Upper lobe of right lung (tissue), 1 donor: ENCODE measurements around the gene GALNT18. TPM values are rescaled to one million over a fixed set of nuclear protein-coding genes. Genes with fewer than 3 reads are reported as not detected.
A peak's percentile ranks its signal among the peaks of the same experiment; 100 is the strongest.

ENCODE experiments used
- ATAC-seq: fragments of 200-7000 bp; cut with Tn5 transposase; one replicate; pipeline ENCODE4 v1.9.1; 2020; ENCODE audit warnings: mild to moderate bottlenecking, moderate library complexity
- DNase-seq: peaks from one replicate; pipeline ENCODE4 v3.0.0-alpha.2; 2020
- H3K27ac ChIP-seq: fragments of 200-600 bp; one replicate; pipeline ENCODE4 v1.8.0; 2022
- H3K27me3 ChIP-seq: fragments of 200-600 bp; one replicate; pipeline ENCODE4 v1.8.0; 2022; ENCODE audit warnings: mild to moderate bottlenecking
- H3K36me3 ChIP-seq: fragments of 200-600 bp; one replicate; pipeline ENCODE4 v1.8.0; 2022
- H3K4me1 ChIP-seq: fragments of 200-600 bp; one replicate; pipeline ENCODE4 v1.8.0; 2022
- H3K4me3 ChIP-seq: fragments of 200-600 bp; one replicate; pipeline ENCODE4 v1.8.0; 2022; ENCODE audit warnings: mild to moderate bottlenecking
- H3K9me3 ChIP-seq: fragments of 200-600 bp; one replicate; pipeline ENCODE4 v1.8.0; 2022
- CTCF ChIP-seq: fragments of 200-600 bp; IDR thresholded peaks from one replicate; pipeline ENCODE4 v1.8.0; 2022; ENCODE audit warnings: antibody characterized with exemption
- intact Hi-C: fragments of 100-400 bp; cut with DNase I; formaldehyde crosslinking; loops from one replicate; pipeline ENCODE4 v1.11.0; 2022
- total RNA-seq: library from RNA; stranded (reverse); fragmentation: NEBNext Ultra II Directional; extraction: Animal tissue kit (Norgen Biotek cat#: 25700); gene quantifications from one replicate; pipeline ENCODE4 v1.2.1, GENCODE V29; 2021
- donor health status: DM: no; HTN: yes; CAD: no; lungs with severe emphysema.

Gene GALNT18
- total RNA-seq, 1 donor from 2014 or later: 55.5 TPM

DNA sequence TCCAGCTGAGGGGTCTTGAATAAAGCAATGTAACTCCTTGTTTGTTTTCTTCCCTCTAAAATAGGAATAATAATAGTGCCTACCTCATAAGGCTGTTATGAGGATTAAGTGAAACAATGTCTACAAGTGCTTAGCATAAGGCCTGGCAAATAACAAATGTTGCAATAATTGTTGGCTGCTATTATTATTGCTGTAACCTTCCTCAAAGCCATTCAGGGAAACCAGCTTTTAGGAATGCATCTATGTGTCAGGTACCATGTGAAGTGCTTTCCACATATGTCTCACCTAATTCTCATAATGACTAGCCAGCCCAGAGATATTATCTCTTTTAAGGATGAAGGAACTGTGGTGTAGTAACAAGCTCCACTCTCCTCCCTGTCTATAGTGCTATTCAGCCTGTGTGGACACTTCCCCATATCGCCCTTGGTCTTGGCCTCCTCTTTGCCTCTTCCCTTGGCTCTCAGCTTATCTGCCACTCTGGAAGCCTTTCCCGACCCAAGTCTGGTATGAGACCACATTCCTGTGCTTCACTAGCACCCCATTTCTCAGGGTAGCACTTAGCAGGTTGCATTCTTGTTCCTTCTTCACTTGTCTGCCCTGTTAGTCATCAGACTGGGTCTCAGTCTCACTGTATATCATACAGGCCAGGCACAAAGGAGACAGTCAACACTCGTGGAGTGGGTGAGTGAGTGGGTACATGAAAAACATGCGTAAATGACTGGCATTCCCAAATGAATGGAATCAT is 292.6 kb downstream of the GALNT18 start:
- Histone ChIP-seq H3K36me3 (peaks cover 5% of the 10 kb centered on the region), H3K9me3 (no peaks in the 10 kb centered on the region), H3K27ac (no peak overlapping the region), H3K27me3 (no peaks in the 10 kb centered on the region), H3K4me1 (no peaks in the 10 kb centered on the region), H3K4me3 (no peak overlapping the region)
- ATAC-seq: peak; percentile 88
- no peak for DNase-seq
- intact Hi-C loops: no loop called here
- TF ChIP-seq CTCF: no peak

- no peaks in the 10 kb centered on the region for H3K36me3 ChIP-seq
- H3K4me1 ChIP-seq: no peaks in the 10 kb centered on the region
- no peaks in the 10 kb centered on the region for H3K27me3 ChIP-seq
- DNase-seq (no peak), ATAC-seq (no peak)
- no peak overlapping the region for H3K27ac ChIP-seq
- H3K4me3 ChIP-seq: no peak overlapping the region
- intact Hi-C loops: no loop called here
- no peaks in the 10 kb centered on the region for H3K9me3 ChIP-seq
- TF ChIP-seq CTCF: no peak
Observed at GRCh38 chr11:11324090-11324489, 297.7 kb downstream of the GALNT18 start.

GRCh38 chr11:11322101-11322500 is 299.7 kb downstream of the GALNT18 start:
- no peak overlapping the region for H3K27ac ChIP-seq
- H3K27me3 ChIP-seq: no peaks in the 10 kb centered on the region
- no peaks in the 10 kb centered on the region for H3K9me3 ChIP-seq
- TF ChIP-seq CTCF: no peak
- ATAC-seq (no peak), DNase-seq (no peak)
- H3K4me3 ChIP-seq: no peak overlapping the region
- intact Hi-C loops: no loop called here
- H3K4me1 ChIP-seq: no peaks in the 10 kb centered on the region
- H3K36me3 ChIP-seq: no peaks in the 10 kb centered on the region

GRCh38 chr11:11320825-11321224 is 301.0 kb downstream of the GALNT18 start:
- Histone ChIP-seq H3K27ac (no peak overlapping the region), H3K36me3 (no peaks in the 10 kb centered on the region), H3K4me3 (no peak overlapping the region), H3K9me3 (no peaks in the 10 kb centered on the region), H3K27me3 (no peaks in the 10 kb centered on the region), H3K4me1 (no peaks in the 10 kb centered on the region)
- TF ChIP-seq CTCF: no peak
- ATAC-seq: no peak
- DNase-seq: no peak
- intact Hi-C loops: no loop called here

GRCh38 chr11:11318961-11319360 is 302.8 kb downstream of the GALNT18 start:
- no peak for TF ChIP-seq CTCF
- DNase-seq: no peak

GRCh38 chr11:11318461-11318860 is 303.3 kb downstream of the GALNT18 start:
- DNase-seq (no peak), ATAC-seq (no peak)
- peaks cover 10% of the 10 kb centered on the region for H3K4me1 ChIP-seq
- H3K9me3 ChIP-seq: no peaks in the 10 kb centered on the region
- no peak overlapping the region for H3K27ac ChIP-seq
- intact Hi-C loops: no loop called here
- H3K27me3 ChIP-seq: no peaks in the 10 kb centered on the region
- no peaks in the 10 kb centered on the region for H3K36me3 ChIP-seq
- H3K4me3 ChIP-seq: no peak overlapping the region
- TF ChIP-seq CTCF: no peak

More at GRCh38 chr11:11318961-11319360, 302.8 kb downstream of the GALNT18 start:
- intact Hi-C loops: no loop called here
- Histone ChIP-seq H3K36me3 (no peaks in the 10 kb centered on the region), H3K27ac (no peak overlapping the region), H3K4me3 (no peak overlapping the region), H3K9me3 (no peaks in the 10 kb centered on the region), H3K4me1 (peaks cover 7% of the 10 kb centered on the region), H3K27me3 (no peaks in the 10 kb centered on the region)
- peak; percentile 85 for ATAC-seq
